GM12878 (cell line): ENCODE results near the gene ZNF25. TPM values are rescaled to one million over a fixed set of nuclear protein-coding genes. Genes with fewer than 3 reads are reported as not detected.

ENCODE experiments used
- ATAC-seq: fragments of 200-7000 bp; cut with Tn5 transposase; 3 replicates; pipeline ENCODE4 v1.9.1; 2020; ENCODE audit warnings: mild to moderate bottlenecking, moderate library complexity
- BruUV-seq: library from RNA; stranded (reverse); fragments of 400-500 nt; replicated peaks from 2 replicates; lab custom pipeline; 2021; lab: Mats Ljungman, UMichigan
- CTCF ChIA-PET: fragments of 300-600 bp; sonication (Branson Sonifier 250); formaldehyde crosslinking; extraction: SDS; loops from one replicate; lab custom pipeline; 2021; ENCODE audit warnings: inconsistent platforms; lab: Yijun Ruan, JAX
- POLR2A ChIA-PET: fragments of 350-600 bp; formaldehyde crosslinking; extraction: SDS; loops from one replicate; lab custom pipeline; 2021; ENCODE audit warnings: inconsistent platforms; lab: Charles Lee
- RAD21 ChIA-PET: fragments of 300-600 bp; sonication (Branson Sonifier 250); formaldehyde crosslinking; loops from one replicate; lab custom pipeline; 2023; ENCODE audit warnings: antibody characterized with exemption; ENCODE audit not compliant: unreplicated experiment; lab: Charles Lee
- SMC1A ChIA-PET: fragments of 300-600 bp; sonication (Branson Sonifier 250); formaldehyde crosslinking; loops from one replicate; lab custom pipeline; 2023; ENCODE audit not compliant: unreplicated experiment, uncharacterized antibody; lab: Charles Lee
- DNase-seq: peaks from one replicate; pipeline ENCODE4 v3.0.0-alpha.2; 2011; ENCODE audit warnings: low read depth, low spot score
- FAIRE-seq: peaks from 3 replicates; lab custom pipeline; 2011; peaks lifted over from hg19 to GRCh38; lab: Jason Lieb, UNC
- H2AFZ ChIP-seq: 2 replicates; pipeline ENCODE4 v1.6.0; 2011; ENCODE audit warnings: low read depth, low read length, control low read depth; ENCODE audit not compliant: control insufficient read depth
- H3K27ac ChIP-seq: 2 replicates; pipeline ENCODE4 v1.5.1; 2011; ENCODE audit warnings: control low read depth; ENCODE audit not compliant: control insufficient read depth, insufficient read depth
- H3K27me3 ChIP-seq, 2 experiments: replicated peaks in 1 of 2; 2 replicates each; pipeline versions ENCODE4 v1.6.0 to v1.6.1; 2011; ENCODE audit warnings: low read length in 1 of 2; ENCODE audit not compliant: control insufficient read depth in 2 of 2, insufficient read depth in 2 of 2
- H3K36me3 ChIP-seq, 2 experiments: 2 replicates each; pipeline ENCODE4 v1.5.1; 2011; ENCODE audit warnings: low read length in 1 of 2; ENCODE audit not compliant: control insufficient read depth in 2 of 2, insufficient read depth in 2 of 2
- H3K4me1 ChIP-seq: 2 replicates; pipeline ENCODE4 v1.6.1; 2011; ENCODE audit warnings: mild to moderate bottlenecking, low read length, moderate library complexity, mixed read lengths; ENCODE audit not compliant: control insufficient read depth, insufficient read depth
- H3K4me2 ChIP-seq: 2 replicates; pipeline ENCODE4 v1.6.0; 2011; ENCODE audit warnings: control low read depth; ENCODE audit not compliant: control insufficient read depth, insufficient read depth
- H3K4me3 ChIP-seq: fragments of 200-600 bp; sonication (generic); 2 replicates; pipeline ENCODE4 v1.5.1; 2016
- H3K79me2 ChIP-seq: 2 replicates; pipeline ENCODE4 v1.6.0; 2011; ENCODE audit warnings: low read length; ENCODE audit not compliant: control insufficient read depth, insufficient read depth
- H3K9ac ChIP-seq: 2 replicates; pipeline ENCODE4 v1.8.0; 2011; ENCODE audit warnings: low read length, control low read depth, mixed read lengths; ENCODE audit not compliant: control insufficient read depth, insufficient read depth
- H3K9me3 ChIP-seq: replicated peaks from 3 replicates; pipeline ENCODE4 v1.5.1; 2011; ENCODE audit warnings: mild to moderate bottlenecking, low read length; ENCODE audit not compliant: control insufficient read depth, insufficient read depth
- H4K20me1 ChIP-seq: 2 replicates; pipeline ENCODE4 v1.6.0; 2011; ENCODE audit not compliant: control insufficient read depth, insufficient read depth
- NBN ChIP-seq: fragments of 450-650 bp; IDR thresholded peaks from 2 replicates; pipeline ENCODE4 v1.6.1; 2016
- POU2F2 ChIP-seq: IDR thresholded peaks from 3 replicates; pipeline ENCODE4 v1.6.1; 2011; ENCODE audit warnings: low read depth, mild to moderate bottlenecking, low read length, borderline replicate concordance
- SREBF2 ChIP-seq: IDR thresholded peaks from 2 replicates; pipeline ENCODE4 v1.6.1; 2012; ENCODE audit warnings: mild to moderate bottlenecking, low read length
- WGBS: methylation state at CpG from one replicate; pipeline ENCODE4 v1.1.6; 2016; ENCODE audit warnings: low lambda C conversion rate; ENCODE audit not compliant: insufficient replicate concordance, insufficient coverage; ENCODE audit errors: missing lambda C conversion rate; 5-methylcytosine and 5-hydroxymethylcytosine counted together
- in situ Hi-C: fragments of 300-500 bp; cut with MboI; formaldehyde crosslinking; loops from 9 replicates; pipeline ENCODE4 v1.14.3; 2018; ENCODE audit warnings: mixed read lengths
- intact Hi-C: fragments of 100-400 bp; cut with micrococcal nuclease; formaldehyde crosslinking; loops from one replicate; pipeline ENCODE4 v1.14.2; 2022; ENCODE audit not compliant: unreplicated experiment
- polyA plus RNA-seq, 11 experiments: library from polyadenylated mRNA; depleted of rRNA in 4 of 11; unstranded in 6 of 11; stranded (reverse) in 5 of 11; fragments of >200 nt; fragmentation: Nextera tagmentation in 4 of 11; fragmentation: Illumina TruSeq in 1 of 11; extraction: Ambion mirVana in 4 of 11; extraction: Trizol in 1 of 11; gene quantifications; 1 replicate in 1 of 11; 2 replicates in 10 of 11; pipeline versions ENCODE4 v1.2.1 to v1.2.3, GENCODE V29; 2011 to 2016; ENCODE audit warnings: inconsistent platforms in 2 of 11, missing spikeins in 2 of 11, low read depth in 1 of 11
- total RNA-seq, 4 experiments: library from RNA; depleted of rRNA in 3 of 4; stranded (reverse); fragments of >200 nt in 3 of 4; fragmentation: Illumina TruSeq in 1 of 4; extraction: Trizol in 1 of 4; gene quantifications; 2 replicates each; pipeline versions ENCODE4 v1.2.1 to v1.2.3, GENCODE V29; 2013 to 2021
- TF ChIP-seq, protein P1 (sequence below): IDR thresholded peaks from 2 replicates; pipeline ENCODE4 v1.6.1; 2012; ENCODE audit warnings: low read length, inconsistent platforms
- TF ChIP-seq, protein P2 (sequence below): IDR thresholded peaks from 2 replicates; pipeline ENCODE4 v1.6.1; 2011; ENCODE audit warnings: borderline replicate concordance, low read depth, mild to moderate bottlenecking, moderate library complexity, mixed read lengths, low read length; ENCODE audit not compliant: insufficient read depth; ENCODE audit errors: extremely low read length

Gene ZNF25
- total and polyA plus RNA-seq, 10 of the 15 experiments (the other 5 are each of a cell fraction or from before 2014, with no cell fraction given) = 1.0 to 6.8 (median 3.2) TPM

DNA sequence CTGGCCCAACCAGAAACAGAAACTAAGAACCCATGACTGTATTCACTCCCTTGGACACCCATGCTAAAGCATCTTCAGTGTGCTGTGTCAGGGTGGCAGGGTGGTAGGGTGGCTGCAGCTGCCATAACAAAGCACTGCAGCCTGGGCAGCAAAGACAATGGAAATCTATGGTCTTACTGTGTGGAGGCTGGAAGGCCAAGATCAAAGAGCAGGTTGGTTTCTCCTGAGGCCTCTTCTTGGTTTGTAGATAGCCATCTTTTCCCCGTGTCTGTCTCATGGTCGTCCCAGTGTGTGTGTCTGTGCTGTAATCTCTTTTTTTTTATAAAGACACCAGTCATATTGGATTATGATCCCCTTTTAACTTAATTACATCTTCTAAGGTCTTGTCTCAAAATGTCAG is 15.2 kb upstream of the ZNF25 start:
- ChIA-PET CTCF (interaction anchor here (2.0 kb wide), 1 partner anchor 15 kb away, joined by 5 read pairs; the partner anchor contains the start of gene ZNF25), SMC1A (no interaction called here), POLR2A (no interaction called here), RAD21 (interaction anchor here (1.7 kb wide), 1 partner anchor 374 kb away, joined by 5 read pairs; no protein-coding TSS in a partner anchor)
- no peaks in the 10 kb centered on the region for H4K20me1 ChIP-seq
- H3K4me1 ChIP-seq = no peaks in the 10 kb centered on the region
- no peak for ATAC-seq
- no peak for DNase-seq
- TF ChIP-seq POU2F2 = no peak
- TF ChIP-seq, protein P1, sequence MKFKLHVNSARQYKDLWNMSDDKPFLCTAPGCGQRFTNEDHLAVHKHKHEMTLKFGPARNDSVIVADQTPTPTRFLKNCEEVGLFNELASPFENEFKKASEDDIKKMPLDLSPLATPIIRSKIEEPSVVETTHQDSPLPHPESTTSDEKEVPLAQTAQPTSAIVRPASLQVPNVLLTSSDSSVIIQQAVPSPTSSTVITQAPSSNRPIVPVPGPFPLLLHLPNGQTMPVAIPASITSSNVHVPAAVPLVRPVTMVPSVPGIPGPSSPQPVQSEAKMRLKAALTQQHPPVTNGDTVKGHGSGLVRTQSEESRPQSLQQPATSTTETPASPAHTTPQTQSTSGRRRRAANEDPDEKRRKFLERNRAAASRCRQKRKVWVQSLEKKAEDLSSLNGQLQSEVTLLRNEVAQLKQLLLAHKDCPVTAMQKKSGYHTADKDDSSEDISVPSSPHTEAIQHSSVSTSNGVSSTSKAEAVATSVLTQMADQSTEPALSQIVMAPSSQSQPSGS = no peak
- TF ChIP-seq, protein P2, sequence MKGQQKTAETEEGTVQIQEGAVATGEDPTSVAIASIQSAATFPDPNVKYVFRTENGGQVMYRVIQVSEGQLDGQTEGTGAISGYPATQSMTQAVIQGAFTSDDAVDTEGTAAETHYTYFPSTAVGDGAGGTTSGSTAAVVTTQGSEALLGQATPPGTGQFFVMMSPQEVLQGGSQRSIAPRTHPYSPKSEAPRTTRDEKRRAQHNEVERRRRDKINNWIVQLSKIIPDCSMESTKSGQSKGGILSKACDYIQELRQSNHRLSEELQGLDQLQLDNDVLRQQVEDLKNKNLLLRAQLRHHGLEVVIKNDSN = no peak
- no peak for TF ChIP-seq NBN
- TF ChIP-seq SREBF2 = no peak
- 25% methylated on average over 2 of the region's 2 CpGs for WGBS
- in situ Hi-C loops (no loop called here), intact Hi-C loops (no loop called here)
- no peaks in the 10 kb centered on the region for H3K36me3 ChIP-seq
- no peak overlapping the region for H3K9ac ChIP-seq
- no peak for FAIRE-seq
- no peak overlapping the region for H3K4me3 ChIP-seq
- H3K27me3 ChIP-seq = no peaks in the 10 kb centered on the region
- no peak overlapping the region for H2AFZ ChIP-seq
- no TSS peak for BruUV-seq
- H3K9me3 ChIP-seq = no peaks in the 10 kb centered on the region; the same call in 2 of the 3 replicates
- H3K79me2 ChIP-seq = no peaks in the 10 kb centered on the region
- no peak overlapping the region for H3K4me2 ChIP-seq
- no peak overlapping the region for H3K27ac ChIP-seq
